Measurements from ENCODE around the gene KCNMA1. TPM values are rescaled to one million over a fixed set of nuclear protein-coding genes. Genes with fewer than 3 reads are reported as not detected.

KCNMA1 gene
- total and polyA plus RNA-seq, 9 of the 15 experiments (the other 6 are each of a cell fraction or from before 2014, with no cell fraction given): 0.01 to 0.95 (median 0.15) TPM; not detected in 4

- ChIA-PET CTCF (ENCODE audit: low intra/inter-chr PET ratio) (no interaction called here), POLR2A (no interaction called here)
- Histone ChIP-seq H3K36me3 (ENCODE audit: control insufficient read depth, insufficient read depth, low read length) (no peaks in the 10 kb centered on the region), H3K9me3 (replicated peaks; ENCODE audit: control insufficient read depth, insufficient read depth, low read depth, low read length) (no peaks in the 10 kb centered on the region), H3K27ac (ENCODE audit: extremely low read depth, low read depth, low read length) (no peak overlapping the region), H4K20me1 (replicated peaks; ENCODE audit: control insufficient read depth, insufficient read depth, low read length) (no peaks in the 10 kb centered on the region), H2AFZ (ENCODE audit: low read depth, low read length) (no peak overlapping the region), H3K4me1 (replicated peaks in 1 of 2; ENCODE audit: control insufficient read depth in 2 of 2, insufficient read depth in 2 of 2, low read length in 2 of 2) (no peaks in the 10 kb centered on the region), H3K9ac (ENCODE audit: insufficient read depth in 1 of 2, low read depth in 2 of 2, low read length in 2 of 2) (no peak overlapping the region), H3K4me3 (no peak overlapping the region), H3K27me3 (ENCODE audit: control insufficient read depth in 2 of 2, insufficient read depth in 2 of 2, low read length in 2 of 2) (no peaks in the 10 kb centered on the region), H3K79me2 (ENCODE audit: control insufficient read depth, insufficient read depth, low read length) (no peaks in the 10 kb centered on the region), H3K9me1 (ENCODE audit: control insufficient read depth, insufficient read depth, low read length) (no peaks in the 10 kb centered on the region), H3K4me2 (ENCODE audit: insufficient read depth, low read length) (no peak overlapping the region)
- intact Hi-C loops (cut with micrococcal nuclease) (no loop called here), in situ Hi-C loops (cut with MboI) (no loop called here)
- BruUV-seq (replicated peaks): no TSS peak
- DNase-seq (ENCODE audit: extremely low read depth in 1 of 4, low spot score in 3 of 4): no peak
- TF ChIP-seq SMARCB1 (IDR thresholded peaks at IDR 0.05; ENCODE audit: insufficient read length, low read depth) (no peak), PPARD (CRISPR knock-in tag; IDR thresholded peaks at IDR 0.05) (no peak), MAFF (IDR thresholded peaks at IDR 0.05; ENCODE audit: low read length) (no peak), TCF15 (CRISPR knock-in tag; IDR thresholded peaks at IDR 0.05) (no peak), ZNF695 (CRISPR knock-in tag; IDR thresholded peaks at IDR 0.05) (no peak), PKNOX1 (IDR thresholded peaks at IDR 0.05) (no peak), LCOR (CRISPR knock-in tag; IDR thresholded peaks at IDR 0.05) (no peak), GATAD2A (IDR thresholded peaks at IDR 0.05) (no peak), CHCHD3 (CRISPR knock-in tag; IDR thresholded peaks at IDR 0.05) (no peak), MYNN (IDR thresholded peaks at IDR 0.05) (no peak), MYNN (CRISPR knock-in tag; IDR thresholded peaks at IDR 0.05) (no peak), ZNF512 (tag; IDR thresholded peaks at IDR 0.05) (no peak)
- FAIRE-seq: no peak
- ATAC-seq: no peak
- WGBS (ENCODE audit: insufficient coverage, low coverage, missing lambda C conversion rate): 6% methylated on average over 1 of the region's 1 CpG
Observed at GRCh38 chr10:77190291-77190690, 447.3 kb downstream of the KCNMA1 start.
